Measurements from ENCODE around the gene ACACA.
"Not testable (repeated sequence)": the region's sequence is repeated elsewhere in the genome, so short reads cannot be mapped to it uniquely, and the experiment has no call there.

Gene ACACA

GRCh38 chr17:37392024-37392590 lies 14.5 kb downstream of the ACACA start:
- DNase-seq = peak; percentile 51

- no peak for DNase-seq
Observed at GRCh38 chr17:37391146-37391545, 15.5 kb downstream of the ACACA start.

GRCh38 chr17:37389160-37389559 lies 17.5 kb downstream of the ACACA start:
- peak; percentile 48 for DNase-seq

- no peak for DNase-seq
Observed at GRCh38 chr17:37388266-37388665, 18.4 kb downstream of the ACACA start.

- no peak for DNase-seq
Observed at GRCh38 chr17:37386462-37386861, 20.2 kb downstream of the ACACA start.

- no peak for DNase-seq
Observed at GRCh38 chr17:37385474-37385990, 21.1 kb downstream of the ACACA start.

GRCh38 chr17:37384560-37385149 lies 22.0 kb downstream of the ACACA start:
- no peak for DNase-seq

GRCh38 chr17:37382056-37382455 lies 24.6 kb downstream of the ACACA start:
- DNase-seq = no peak

- DNase-seq = no peak
Observed at GRCh38 chr17:37375706-37376105, 30.9 kb downstream of the ACACA start, which contains the start of gene C17orf78. TSS of gene C17orf78 (plus strand) at chr17:37375985. CDS start at chr17:37376093, 108 bp downstream.

- peak; percentile 81 for DNase-seq
Observed at GRCh38 chr17:37373530-37374159, 33.0 kb downstream of the ACACA start.

GRCh38 chr17:37368577-37368976 lies 38.1 kb downstream of the ACACA start:
- no peak for DNase-seq

- DNase-seq = no peak
Observed at GRCh38 chr17:37365589-37365988, 41.0 kb downstream of the ACACA start.

GRCh38 chr17:37361543-37361942 lies 45.1 kb downstream of the ACACA start:
- peak; percentile 13 for DNase-seq

GRCh38 chr17:37360632-37361031 lies 46.0 kb downstream of the ACACA start:
- DNase-seq = no peak

- no peak for DNase-seq
Observed at GRCh38 chr17:37359682-37360188, 46.9 kb downstream of the ACACA start.

GRCh38 chr17:37358830-37359681 lies 47.6 kb downstream of the ACACA start:
- DNase-seq = peak; percentile 89

- peak; percentile 72 for DNase-seq
Observed at GRCh38 chr17:37358098-37358829, 48.4 kb downstream of the ACACA start.

GRCh38 chr17:37356796-37357569 lies 49.7 kb downstream of the ACACA start:
- DNase-seq = not testable (repeated sequence)

GRCh38 chr17:37346863-37347402 lies 59.7 kb downstream of the ACACA start:
- DNase-seq = not testable (repeated sequence)

GRCh38 chr17:37344519-37344918 lies 62.1 kb downstream of the ACACA start:
- DNase-seq = no peak

GRCh38 chr17:37342589-37342988 lies 64.0 kb downstream of the ACACA start:
- no peak for DNase-seq
